Measurements from ENCODE around the gene SLC2A11. TPM values are rescaled to one million over a fixed set of nuclear protein-coding genes. Genes with fewer than 3 reads are reported as not detected.
A peak's percentile ranks its signal among the peaks of the same experiment; 100 is the strongest.
"Not testable (repeated sequence)": the region's sequence is repeated elsewhere in the genome, so short reads cannot be mapped to it uniquely, and the experiment has no call there.

SLC2A11 gene
- polyA plus RNA-seq, 2 of the 4 experiments (the other 2 are of a cell fraction) = 5.6 to 12.4 TPM

DNA sequence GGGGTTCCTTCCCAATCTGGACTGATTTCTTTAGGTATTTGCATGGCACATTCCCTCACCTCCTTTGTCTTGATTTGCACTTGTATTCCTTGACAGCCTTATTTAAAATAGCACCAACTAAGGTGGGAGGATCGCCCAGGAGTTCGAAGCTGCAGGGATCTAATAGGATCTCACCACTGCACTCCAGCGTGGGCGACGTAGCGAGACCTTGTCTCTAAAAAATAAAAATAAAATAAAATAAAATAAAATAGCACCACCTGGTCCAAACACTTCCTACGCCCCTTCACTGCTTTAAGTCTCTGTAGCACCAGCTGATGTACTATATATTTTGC, 775 bp downstream of the SLC2A11 start:
- DNase-seq (ENCODE audit: low read depth in 1 of 2, low spot score in 1 of 2) (no peak), ATAC-seq (no peak), FAIRE-seq (no peak)
- TF ChIP-seq, protein P1, sequence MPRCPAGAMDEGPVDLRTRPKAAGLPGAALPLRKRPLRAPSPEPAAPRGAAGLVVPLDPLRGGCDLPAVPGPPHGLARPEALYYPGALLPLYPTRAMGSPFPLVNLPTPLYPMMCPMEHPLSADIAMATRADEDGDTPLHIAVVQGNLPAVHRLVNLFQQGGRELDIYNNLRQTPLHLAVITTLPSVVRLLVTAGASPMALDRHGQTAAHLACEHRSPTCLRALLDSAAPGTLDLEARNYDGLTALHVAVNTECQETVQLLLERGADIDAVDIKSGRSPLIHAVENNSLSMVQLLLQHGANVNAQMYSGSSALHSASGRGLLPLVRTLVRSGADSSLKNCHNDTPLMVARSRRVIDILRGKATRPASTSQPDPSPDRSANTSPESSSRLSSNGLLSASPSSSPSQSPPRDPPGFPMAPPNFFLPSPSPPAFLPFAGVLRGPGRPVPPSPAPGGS (IDR thresholded peaks at IDR 0.05) = no peak
- TF ChIP-seq FOSB (CRISPR knock-in tag; IDR thresholded peaks at IDR 0.05) = no peak
- TF ChIP-seq MAFK (IDR thresholded peaks at IDR 0.05; ENCODE audit: partially characterized antibody) = no peak
- TF ChIP-seq CHD4 (IDR thresholded peaks at IDR 0.05; ENCODE audit: borderline replicate concordance) = no peak
- H3K4me1 ChIP-seq = peaks cover 9% of the 10 kb centered on the region; the same call in 1 of the 3 replicates
- peak overlapping the region; percentile 81 to 90; a peak in 5 of 6 replicates for H3K27ac ChIP-seq
- H3K4me3 ChIP-seq = peak overlapping the region; percentile 58
- POLR2A ChIA-PET = interaction anchor here (0.6 to 1.1 kb wide), 3 partner anchors 9 to 94 kb away, joined by 3 to 5 read pairs (median 3); no protein-coding TSS in a partner anchor
- CTCF ChIA-PET = interaction anchor here (1.1 to 3.1 kb wide), 4 partner anchors 9 to 98 kb away, joined by 3 to 27 read pairs (median 3); partner anchors contain the start of gene CHCHD10
- H3K9me3 ChIP-seq = no peaks in the 10 kb centered on the region
- 94% methylated on average over 7 of the region's 7 CpGs for WGBS (ENCODE audit: missing lambda C conversion rate)
- peak overlapping the region; percentile 93 for H3K4me2 ChIP-seq

DNA sequence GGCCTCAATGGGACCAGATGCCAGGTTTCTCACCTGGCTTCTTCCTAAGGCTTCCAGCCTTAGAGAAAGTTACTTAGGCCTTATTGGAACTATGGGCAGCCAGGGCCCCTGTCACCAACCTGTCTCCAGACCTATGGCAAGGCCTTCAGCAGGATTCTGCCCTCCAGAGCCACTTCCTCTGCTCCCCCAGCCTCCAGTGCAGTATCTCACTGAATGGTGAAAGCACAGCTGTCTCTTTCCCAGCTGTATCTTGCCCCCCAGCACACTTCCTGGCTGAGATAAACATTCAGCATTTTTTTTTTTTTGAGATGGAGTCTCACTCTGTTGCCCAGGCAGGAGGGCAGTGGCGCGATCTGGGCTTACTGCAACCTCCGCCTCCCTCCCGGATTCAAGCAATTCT, 1.5 kb downstream of the SLC2A11 start:
- no peak overlapping the region; the same call in 2 of the 3 replicates for H3K4me2 ChIP-seq
- ChIA-PET POLR2A (no interaction called here), CTCF (interaction anchor here (0.8 to 3.1 kb wide), 5 partner anchors 9 to 97 kb away, joined by 3 to 27 read pairs (median 3); partner anchors contain the start of genes CHCHD10 and MIF)
- no peak for ATAC-seq
- 97% methylated on average over 4 of the region's 4 CpGs for WGBS (ENCODE audit: missing lambda C conversion rate)
- DNase-seq (ENCODE audit: low read depth in 1 of 2, low spot score in 1 of 2) = no peak
- no peak overlapping the region for H3K4me3 ChIP-seq
- H3K4me1 ChIP-seq = peaks cover 9% of the 10 kb centered on the region; the same call in 1 of the 3 replicates
- no peak for TF ChIP-seq TP53 (CRISPR knock-in tag; IDR thresholded peaks at IDR 0.05)
- TF ChIP-seq RFX5 (IDR thresholded peaks at IDR 0.05) = no peak
- no peak for TF ChIP-seq ZNF302 (CRISPR knock-in tag; IDR thresholded peaks at IDR 0.05)
- no peak for TF ChIP-seq CBX2 (IDR thresholded peaks at IDR 0.05; ENCODE audit: borderline replicate concordance, low read depth)
- TF ChIP-seq, protein P2, sequence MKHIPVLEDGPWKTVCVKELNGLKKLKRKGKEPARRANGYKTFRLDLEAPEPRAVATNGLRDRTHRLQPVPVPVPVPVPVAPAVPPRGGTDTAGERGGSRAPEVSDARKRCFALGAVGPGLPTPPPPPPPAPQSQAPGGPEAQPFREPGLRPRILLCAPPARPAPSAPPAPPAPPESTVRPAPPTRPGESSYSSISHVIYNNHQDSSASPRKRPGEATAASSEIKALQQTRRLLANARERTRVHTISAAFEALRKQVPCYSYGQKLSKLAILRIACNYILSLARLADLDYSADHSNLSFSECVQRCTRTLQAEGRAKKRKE (CRISPR knock-in tag; IDR thresholded peaks at IDR 0.05; ENCODE audit: low read depth) = no peak
- no peak for TF ChIP-seq TFCP2L1 (CRISPR knock-in tag; IDR thresholded peaks at IDR 0.05)
- no peak for TF ChIP-seq HEYL (CRISPR knock-in tag; IDR thresholded peaks at IDR 0.05)
- TF ChIP-seq HOXA7 (CRISPR knock-in tag; IDR thresholded peaks at IDR 0.05) = no peak
- H3K27ac ChIP-seq = no peak overlapping the region
- no peak for FAIRE-seq
- no peaks in the 10 kb centered on the region for H3K9me3 ChIP-seq

DNA sequence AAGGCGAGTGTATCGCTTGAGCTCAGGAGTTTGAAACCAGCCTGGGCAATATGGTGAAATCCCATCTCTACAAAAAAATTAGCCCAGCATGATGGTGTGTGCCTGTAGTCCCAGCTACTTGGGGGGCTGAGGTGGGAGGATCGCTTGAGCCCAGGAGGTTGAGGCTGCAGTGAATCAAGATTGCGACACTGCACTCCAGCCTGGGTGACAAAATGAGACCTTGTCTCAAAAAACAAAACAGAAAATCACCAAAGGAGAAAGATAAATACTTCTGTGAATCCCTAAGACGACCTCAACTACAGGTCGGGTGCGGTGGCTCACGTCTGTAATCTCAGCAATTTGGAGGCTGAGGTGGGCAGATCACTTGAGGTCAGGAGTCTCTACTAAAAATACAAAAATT, 2.5 kb downstream of the SLC2A11 start:
- H3K4me2 ChIP-seq; FAIRE-seq; H3K27ac ChIP-seq; H3K4me1 ChIP-seq; DNase-seq (ENCODE audit: low read depth in 1 of 2, low spot score in 1 of 2); ATAC-seq; POLR2A ChIA-PET; H3K4me3 ChIP-seq; H3K9me3 ChIP-seq: not testable (repeated sequence)
- WGBS (ENCODE audit: missing lambda C conversion rate) = 83% methylated on average over 8 of the region's 8 CpGs
- CTCF ChIA-PET = interaction anchor here (2.1 to 3.1 kb wide), 3 partner anchors 10 to 96 kb away, joined by 9 to 27 read pairs (median 14); no protein-coding TSS in a partner anchor

DNA sequence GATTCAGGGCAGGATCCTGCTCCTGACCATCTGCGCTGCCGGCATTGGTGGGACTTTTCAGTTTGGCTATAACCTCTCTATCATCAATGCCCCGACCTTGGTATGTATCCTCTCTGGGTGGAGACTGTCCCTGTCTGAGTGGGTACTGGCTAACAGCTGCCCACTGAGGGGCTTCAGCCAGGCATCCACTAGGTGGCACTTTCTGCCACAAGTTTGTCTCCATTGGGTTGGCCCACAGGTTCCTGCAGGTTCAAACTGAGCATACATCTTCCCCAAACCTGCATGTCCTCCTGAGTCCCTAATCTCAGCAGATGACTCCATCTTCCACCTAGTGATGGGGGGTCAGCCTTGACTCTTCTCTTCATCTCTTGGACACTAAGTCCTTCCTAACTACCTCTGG, 4.4 kb downstream of the SLC2A11 start:
- FAIRE-seq (no peak), ATAC-seq (peak; percentile 64 to 78; a peak in 5 of 6 replicates), DNase-seq (ENCODE audit: low read depth in 1 of 2, low spot score in 1 of 2) (peak; percentile 52 to 59)
- CTCF ChIA-PET = interaction anchor here (0.8 to 2.7 kb wide), 14 partner anchors 9 to 95 kb away, joined by 3 to 14 read pairs (median 3); partner anchors contain the start of genes CHCHD10 and MIF
- no peak overlapping the region for H3K4me2 ChIP-seq
- no peak overlapping the region for H3K27ac ChIP-seq
- H3K9me3 ChIP-seq = no peaks in the 10 kb centered on the region
- no peak overlapping the region for H3K4me3 ChIP-seq
- TF ChIP-seq RAD21 (conservative IDR thresholded peaks at IDR 0.05 in 1 of 2, IDR thresholded peaks at IDR 0.05 in 1 of 2) = peak; percentile 68 to 75
- no peak for TF ChIP-seq ZC3H11A (IDR thresholded peaks at IDR 0.05)
- peak; percentile 72 for TF ChIP-seq SMC3 (IDR thresholded peaks at IDR 0.05)
- TF ChIP-seq, protein P3, sequence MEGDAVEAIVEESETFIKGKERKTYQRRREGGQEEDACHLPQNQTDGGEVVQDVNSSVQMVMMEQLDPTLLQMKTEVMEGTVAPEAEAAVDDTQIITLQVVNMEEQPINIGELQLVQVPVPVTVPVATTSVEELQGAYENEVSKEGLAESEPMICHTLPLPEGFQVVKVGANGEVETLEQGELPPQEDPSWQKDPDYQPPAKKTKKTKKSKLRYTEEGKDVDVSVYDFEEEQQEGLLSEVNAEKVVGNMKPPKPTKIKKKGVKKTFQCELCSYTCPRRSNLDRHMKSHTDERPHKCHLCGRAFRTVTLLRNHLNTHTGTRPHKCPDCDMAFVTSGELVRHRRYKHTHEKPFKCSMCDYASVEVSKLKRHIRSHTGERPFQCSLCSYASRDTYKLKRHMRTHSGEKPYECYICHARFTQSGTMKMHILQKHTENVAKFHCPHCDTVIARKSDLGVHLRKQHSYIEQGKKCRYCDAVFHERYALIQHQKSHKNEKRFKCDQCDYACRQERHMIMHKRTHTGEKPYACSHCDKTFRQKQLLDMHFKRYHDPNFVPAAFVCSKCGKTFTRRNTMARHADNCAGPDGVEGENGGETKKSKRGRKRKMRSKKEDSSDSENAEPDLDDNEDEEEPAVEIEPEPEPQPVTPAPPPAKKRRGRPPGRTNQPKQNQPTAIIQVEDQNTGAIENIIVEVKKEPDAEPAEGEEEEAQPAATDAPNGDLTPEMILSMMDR (IDR thresholded peaks at IDR 0.05) = peak; percentile 55
- peaks cover 5% of the 10 kb centered on the region; the same call in 1 of the 3 replicates for H3K4me1 ChIP-seq
- POLR2A ChIA-PET = no interaction called here
- 48% methylated on average over 3 of the region's 3 CpGs for WGBS (ENCODE audit: missing lambda C conversion rate)

DNA sequence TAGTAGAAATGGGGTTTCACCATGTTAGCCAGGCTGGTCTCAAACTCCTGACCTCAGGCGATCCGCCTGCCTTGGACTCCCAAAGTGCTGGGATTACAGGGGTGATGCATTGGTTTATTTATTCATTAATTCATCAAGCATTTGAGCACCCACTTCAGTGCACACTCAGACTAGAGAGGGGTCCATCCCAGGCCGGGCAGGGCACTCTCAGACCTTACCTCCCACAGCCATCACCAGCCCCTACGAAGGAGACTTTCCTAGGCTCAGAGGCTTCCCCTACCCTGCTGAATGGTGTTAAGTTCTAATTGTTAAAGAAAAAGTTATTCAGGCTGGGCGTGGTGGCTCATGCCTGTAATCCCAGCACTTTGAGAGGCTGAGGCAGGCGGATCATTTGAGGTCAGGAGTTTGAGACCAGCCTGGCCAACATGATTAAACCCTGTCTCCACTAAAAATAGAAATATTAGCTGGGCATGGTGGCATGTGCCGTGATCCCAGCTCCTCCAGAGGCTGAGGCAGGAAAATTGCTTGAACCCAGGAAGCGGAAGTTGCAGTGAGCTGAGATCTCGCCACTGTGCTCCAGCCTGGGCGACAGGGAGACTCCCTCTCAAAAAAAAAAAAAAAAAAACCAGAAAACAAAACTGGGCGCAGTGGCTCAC, 7.0 kb downstream of the SLC2A11 start:
- 88% methylated on average over 11 of the region's 11 CpGs for WGBS (ENCODE audit: missing lambda C conversion rate)

More for the DNA sequence above, 7.0 kb downstream of the SLC2A11 start:
- POLR2A ChIA-PET = interaction anchor here (0.7 kb wide), 1 partner anchor 29 kb away, joined by 6 read pairs; no protein-coding TSS in a partner anchor
- not testable (repeated sequence) for H3K27ac ChIP-seq; H3K4me1 ChIP-seq; H3K4me3 ChIP-seq; DNase-seq (ENCODE audit: low read depth in 1 of 2, low spot score in 1 of 2); H3K4me2 ChIP-seq; ATAC-seq; H3K9me3 ChIP-seq; FAIRE-seq
- CTCF ChIA-PET = interaction anchor here (0.6 to 2.7 kb wide), 6 partner anchors 8 to 29 kb away, joined by 3 to 12 read pairs (median 6); partner anchors contain the start of gene MIF

Data from A549 (cell line).